ENCODE measurements around the gene ZC3H7A.

- TF ChIP-seq PATZ1 (CRISPR knock-in tag; IDR thresholded peaks at IDR 0.05; ENCODE audit: borderline replicate concordance) (no peak), ZFP30 (CRISPR knock-in tag; IDR thresholded peaks at IDR 0.05) (no peak), ESRRG (CRISPR knock-in tag; IDR thresholded peaks at IDR 0.05) (no peak), TOX (CRISPR knock-in tag; IDR thresholded peaks at IDR 0.05; ENCODE audit: borderline replicate concordance) (no peak), RARB (CRISPR knock-in tag; IDR thresholded peaks at IDR 0.05) (no peak), ZNF70 (CRISPR knock-in tag; IDR thresholded peaks at IDR 0.05) (no peak), PPARA (CRISPR knock-in tag; IDR thresholded peaks at IDR 0.05; ENCODE audit: borderline replicate concordance) (no peak), ISL1 (CRISPR knock-in tag; IDR thresholded peaks at IDR 0.05) (no peak), ZNF565 (CRISPR knock-in tag; conservative IDR thresholded peaks at IDR 0.05; ENCODE audit: low read depth) (no peak)
- TF ChIP-seq, protein P1, sequence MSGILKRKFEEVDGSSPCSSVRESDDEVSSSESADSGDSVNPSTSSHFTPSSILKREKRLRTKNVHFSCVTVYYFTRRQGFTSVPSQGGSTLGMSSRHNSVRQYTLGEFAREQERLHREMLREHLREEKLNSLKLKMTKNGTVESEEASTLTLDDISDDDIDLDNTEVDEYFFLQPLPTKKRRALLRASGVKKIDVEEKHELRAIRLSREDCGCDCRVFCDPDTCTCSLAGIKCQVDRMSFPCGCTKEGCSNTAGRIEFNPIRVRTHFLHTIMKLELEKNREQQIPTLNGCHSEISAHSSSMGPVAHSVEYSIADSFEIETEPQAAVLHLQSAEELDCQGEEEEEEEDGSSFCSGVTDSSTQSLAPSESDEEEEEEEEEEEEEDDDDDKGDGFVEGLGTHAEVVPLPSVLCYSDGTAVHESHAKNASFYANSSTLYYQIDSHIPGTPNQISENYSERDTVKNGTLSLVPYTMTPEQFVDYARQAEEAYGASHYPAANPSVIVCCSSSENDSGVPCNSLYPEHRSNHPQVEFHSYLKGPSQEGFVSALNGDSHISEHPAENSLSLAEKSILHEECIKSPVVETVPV (CRISPR knock-in tag; IDR thresholded peaks at IDR 0.05): no peak
- TF ChIP-seq, protein P2, sequence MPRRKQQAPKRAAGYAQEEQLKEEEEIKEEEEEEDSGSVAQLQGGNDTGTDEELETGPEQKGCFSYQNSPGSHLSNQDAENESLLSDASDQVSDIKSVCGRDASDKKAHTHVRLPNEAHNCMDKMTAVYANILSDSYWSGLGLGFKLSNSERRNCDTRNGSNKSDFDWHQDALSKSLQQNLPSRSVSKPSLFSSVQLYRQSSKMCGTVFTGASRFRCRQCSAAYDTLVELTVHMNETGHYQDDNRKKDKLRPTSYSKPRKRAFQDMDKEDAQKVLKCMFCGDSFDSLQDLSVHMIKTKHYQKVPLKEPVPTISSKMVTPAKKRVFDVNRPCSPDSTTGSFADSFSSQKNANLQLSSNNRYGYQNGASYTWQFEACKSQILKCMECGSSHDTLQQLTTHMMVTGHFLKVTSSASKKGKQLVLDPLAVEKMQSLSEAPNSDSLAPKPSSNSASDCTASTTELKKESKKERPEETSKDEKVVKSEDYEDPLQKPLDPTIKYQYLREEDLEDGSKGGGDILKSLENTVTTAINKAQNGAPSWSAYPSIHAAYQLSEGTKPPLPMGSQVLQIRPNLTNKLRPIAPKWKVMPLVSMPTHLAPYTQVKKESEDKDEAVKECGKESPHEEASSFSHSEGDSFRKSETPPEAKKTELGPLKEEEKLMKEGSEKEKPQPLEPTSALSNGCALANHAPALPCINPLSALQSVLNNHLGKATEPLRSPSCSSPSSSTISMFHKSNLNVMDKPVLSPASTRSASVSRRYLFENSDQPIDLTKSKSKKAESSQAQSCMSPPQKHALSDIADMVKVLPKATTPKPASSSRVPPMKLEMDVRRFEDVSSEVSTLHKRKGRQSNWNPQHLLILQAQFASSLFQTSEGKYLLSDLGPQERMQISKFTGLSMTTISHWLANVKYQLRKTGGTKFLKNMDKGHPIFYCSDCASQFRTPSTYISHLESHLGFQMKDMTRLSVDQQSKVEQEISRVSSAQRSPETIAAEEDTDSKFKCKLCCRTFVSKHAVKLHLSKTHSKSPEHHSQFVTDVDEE (CRISPR knock-in tag; IDR thresholded peaks at IDR 0.05): no peak
Observed at GRCh38 chr16:11816123-11816522, 19.1 kb upstream of the ZC3H7A start.

Measured in SK-N-SH treated with all-trans-retinoic acid at 6 μM for 48 hours (cell line).